GM15510 (cell line): ENCODE results near the gene SLC4A2.

Experiments used
- POLR2A ChIP-seq: IDR thresholded peaks from 3 replicates; pipeline ENCODE4 v1.6.1; 2011; ENCODE audit warnings: borderline replicate concordance; ENCODE audit not compliant: insufficient read length; ENCODE audit errors: extremely low read depth

Gene SLC4A2

DNA sequence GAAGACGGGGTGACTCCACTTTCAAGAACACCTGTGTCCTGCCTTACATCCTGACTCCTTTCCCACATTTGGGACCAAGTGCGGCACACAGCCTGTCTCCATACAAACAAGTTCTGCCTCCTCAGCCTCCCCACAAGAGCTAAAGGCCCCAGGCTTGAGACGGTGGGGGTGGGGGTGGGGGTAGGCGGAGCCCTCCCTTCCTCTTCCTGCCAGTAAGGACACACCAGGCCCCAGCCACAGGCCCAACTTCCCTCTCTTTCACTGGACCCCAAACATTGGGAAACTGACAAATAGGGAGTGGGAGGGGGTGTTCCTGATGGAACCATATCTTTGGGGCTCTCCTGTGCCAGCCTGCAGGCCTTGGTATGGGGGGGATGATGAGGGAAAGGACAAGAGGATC lies 6.3 kb upstream of the SLC4A2 start:
- no peak for TF ChIP-seq POLR2A

DNA sequence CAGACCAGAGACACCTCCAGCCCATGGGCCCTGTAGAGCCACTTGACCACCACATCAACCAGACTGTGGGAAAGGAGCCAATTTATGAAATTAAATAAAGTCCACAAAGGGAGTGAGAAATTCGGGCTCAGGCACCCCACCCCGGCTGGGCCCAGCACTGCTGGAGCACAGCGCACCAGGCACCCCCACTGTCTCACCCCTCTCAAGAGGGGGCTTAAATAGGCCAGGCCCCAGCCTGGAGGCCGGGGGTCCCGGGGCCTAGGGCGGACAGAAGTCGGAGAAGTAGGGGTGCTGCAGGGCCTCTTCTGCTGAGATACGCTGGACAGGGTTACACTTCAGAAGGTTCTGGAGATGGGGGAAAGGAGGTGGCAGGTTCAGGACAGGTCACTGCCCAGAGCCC lies 5.6 kb upstream of the SLC4A2 start:
- no peak for TF ChIP-seq POLR2A

DNA sequence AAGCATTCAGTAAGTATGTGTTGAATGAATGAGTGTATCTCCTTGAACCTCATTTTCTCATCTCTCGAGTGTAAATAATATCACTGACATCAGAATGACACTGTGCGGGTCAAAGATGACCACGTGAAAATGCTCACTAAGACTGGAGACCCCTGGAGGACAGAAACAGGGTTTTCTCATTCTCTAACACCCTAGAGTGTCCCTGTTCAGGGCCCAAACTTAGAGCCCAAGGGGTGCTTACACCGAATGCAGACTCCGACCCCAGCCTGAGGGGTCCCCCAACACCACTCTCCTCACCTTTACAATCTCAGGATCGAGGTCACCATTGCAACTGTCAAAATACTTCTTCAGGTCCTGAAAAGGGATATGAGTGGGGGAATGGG lies 3.1 kb upstream of the SLC4A2 start:
- no peak for TF ChIP-seq POLR2A

DNA sequence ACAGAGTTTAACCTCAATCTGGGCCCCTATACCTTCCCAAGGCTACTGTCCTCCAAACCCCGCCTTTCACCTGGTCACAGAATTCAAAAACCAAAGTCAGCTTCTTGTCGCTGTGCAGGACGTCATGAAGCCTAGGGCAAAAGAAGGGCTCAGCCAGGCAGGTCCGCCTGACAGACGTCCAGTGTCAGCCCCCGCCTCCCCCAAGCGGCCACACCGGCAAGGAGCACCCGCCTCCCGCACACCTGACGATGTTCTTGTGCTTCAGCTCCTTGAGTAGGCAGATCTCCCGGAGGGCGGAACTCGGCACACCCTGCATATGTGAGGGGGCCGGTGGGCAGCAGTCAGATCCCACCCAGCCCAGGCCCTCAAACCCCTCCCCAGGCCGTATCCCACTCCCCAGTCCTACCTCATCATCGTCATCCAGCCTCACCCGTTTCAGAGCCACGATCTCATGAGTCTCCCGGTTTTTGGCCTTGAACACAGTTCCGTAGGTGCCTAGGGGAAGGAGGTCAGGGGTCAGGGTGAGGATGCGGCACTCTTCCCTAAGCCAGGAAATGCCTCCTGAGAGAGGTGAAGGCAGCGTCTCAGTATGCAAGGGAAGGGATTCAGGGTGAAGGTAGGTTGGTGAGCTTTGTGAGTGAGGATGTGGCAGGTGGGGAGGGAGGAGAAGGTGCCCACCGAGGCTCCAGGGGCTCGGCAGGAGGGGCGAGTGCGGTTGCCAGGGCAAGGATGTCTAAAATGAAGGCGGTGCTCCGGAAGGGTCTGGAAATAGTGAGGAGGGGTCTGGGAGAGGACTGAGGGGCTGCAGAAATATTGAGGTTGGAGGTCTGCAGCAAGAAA lies 2.5 kb upstream of the SLC4A2 start:
- no peak for TF ChIP-seq POLR2A

DNA sequence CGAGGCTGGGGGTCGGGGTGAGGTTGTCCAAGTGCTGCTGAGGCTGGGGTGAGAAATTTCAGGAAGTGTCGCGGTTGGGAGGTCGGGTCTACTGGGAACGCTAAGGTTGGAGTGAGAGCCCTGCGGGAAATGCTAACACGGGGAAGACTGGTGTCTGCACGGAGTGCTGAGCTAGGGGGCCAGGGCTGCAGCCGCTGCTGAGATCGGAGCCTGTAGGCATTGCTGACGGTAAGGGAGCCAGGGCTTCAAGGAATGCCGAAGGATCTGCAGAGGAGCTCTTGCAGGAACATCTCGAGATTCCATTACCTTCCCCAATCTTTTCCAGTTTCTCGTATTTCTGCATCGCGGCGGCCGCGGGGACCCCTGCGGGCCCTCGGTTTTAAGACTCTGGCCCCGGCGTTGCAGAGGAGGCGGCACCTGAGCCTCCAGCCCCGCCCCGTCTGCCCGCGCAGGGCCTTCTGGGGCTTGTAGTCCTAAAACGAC lies 1.8 kb upstream of the SLC4A2 start, which contains the start of gene CDK5:
Gene CDK5 (minus strand): TSS at position 392 of the 483 bp plus-strand sequence. CDS start 49 bp downstream, at position 343.
- TF ChIP-seq POLR2A = no peak

DNA sequence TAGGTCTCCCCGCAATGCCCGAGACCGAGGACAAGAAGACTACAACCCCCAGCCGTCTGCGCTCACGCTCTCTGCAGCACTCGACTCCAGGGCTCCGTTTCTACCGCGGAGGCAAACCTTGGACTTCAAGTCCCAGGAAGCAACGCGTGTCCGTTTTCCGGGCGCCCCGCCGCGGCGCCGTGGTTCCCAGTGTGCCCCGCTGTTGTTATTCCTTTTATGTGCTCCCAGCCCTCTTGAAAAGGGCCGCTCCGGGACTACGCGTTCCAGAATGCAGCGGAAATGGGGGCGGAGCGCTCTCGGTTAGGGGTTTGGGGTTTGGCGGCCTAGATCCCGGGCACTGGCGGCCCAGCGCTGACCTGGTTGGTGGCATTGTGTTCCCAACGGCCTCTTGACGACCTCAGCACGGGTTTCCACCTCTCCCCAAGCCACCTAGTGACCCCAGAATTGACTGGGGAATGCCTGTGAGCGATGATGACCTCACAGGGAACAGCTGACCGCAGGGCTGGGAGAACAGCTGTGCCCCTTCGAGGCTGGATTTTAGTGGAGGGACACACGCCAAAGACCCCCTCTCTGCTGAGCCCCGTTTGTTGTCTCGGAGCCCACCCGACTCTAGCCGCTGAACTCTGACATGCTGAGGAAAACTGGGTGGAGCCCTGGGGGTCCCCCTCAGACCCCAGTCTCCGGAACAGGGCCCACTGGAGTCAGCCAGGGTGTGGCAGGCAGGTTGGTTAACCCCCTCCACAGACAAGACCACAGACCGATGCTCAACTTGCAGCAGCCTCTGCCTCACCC lies 1.2 kb upstream of the SLC4A2 start:
- peak; percentile 67 for TF ChIP-seq POLR2A

DNA sequence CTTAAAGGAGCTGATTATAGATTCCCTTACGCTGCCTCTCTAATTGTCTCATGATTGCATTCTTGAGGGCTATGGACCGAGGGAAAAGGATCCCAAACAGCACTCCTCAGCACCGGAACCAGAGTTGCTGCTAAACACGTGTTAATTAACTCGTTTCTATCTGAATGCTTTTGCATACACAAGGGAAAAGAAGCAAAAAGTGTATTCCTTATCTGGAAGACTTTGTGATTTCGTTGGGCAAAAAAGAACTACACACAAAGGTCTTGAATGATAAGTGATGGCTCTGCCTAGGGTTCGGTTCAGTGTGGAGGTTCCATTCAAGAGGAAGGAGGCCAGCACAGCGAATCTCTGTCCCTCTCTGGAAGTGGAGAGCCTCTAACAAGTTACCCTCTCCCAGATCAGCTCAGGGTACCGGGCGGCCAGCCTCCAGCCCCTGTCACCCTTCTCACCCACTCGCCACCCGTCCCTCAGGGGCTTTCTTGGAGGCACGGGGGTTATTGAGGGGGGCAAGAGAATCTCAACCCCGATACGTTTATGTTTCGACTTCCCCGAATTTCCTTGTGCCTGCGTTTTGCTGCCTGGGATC lies 515 bp upstream of the SLC4A2 start:
- no peak for TF ChIP-seq POLR2A

DNA sequence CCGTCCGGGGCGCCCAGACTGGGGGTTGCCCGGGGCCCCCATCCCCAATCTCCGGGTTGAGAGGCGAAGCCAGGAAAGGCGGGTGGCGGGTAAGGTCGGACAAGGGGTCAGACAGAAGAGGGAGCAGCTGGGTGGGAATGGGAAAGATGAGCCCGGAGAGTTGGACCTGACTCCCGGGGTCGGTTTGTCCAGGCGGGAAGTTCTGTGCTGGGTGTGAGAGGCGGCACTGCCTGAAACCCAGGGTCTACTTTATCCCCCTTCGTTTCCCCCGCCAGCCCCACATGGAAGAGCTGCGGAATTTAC lies 675 bp downstream of the SLC4A2 start:
- TF ChIP-seq POLR2A = no peak

DNA sequence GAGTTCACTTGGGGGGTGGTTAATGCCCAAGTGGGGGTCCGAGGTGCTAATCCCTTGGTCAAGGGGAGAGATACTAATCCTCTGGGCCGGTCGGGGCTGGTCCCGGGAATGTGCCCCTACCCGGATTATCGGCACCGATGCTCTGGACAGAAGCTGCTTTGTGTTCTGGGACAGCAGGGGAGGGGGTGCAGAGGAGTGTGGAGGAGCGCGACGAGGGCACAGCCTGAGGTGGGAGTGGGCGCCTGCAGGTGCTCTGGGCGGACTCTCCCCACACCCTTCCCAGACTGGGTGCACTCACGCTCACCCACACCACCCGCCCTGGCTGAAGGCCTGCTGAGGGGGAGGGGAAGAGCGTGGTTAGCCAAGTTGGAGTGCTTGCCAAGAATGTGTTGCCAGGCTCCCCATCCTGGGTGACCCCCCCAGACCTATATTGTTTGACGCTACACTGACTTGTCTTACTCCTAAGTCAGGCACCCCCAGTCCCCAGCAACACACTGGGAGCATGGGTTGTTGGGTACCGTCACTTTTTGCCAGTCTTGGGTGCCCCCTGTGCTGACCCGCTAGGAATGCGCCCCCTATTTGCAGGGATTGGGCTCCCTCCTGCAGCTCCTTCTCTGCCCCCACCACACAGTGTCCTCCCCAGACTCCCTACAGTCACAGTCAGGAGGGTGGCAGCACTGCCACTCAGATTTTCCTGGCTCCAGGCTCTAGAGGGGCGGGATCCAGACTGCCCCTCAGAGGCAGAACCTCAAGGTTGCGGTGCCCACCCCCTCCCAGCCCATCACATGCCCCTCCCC lies 1.2 kb downstream of the SLC4A2 start:
- TF ChIP-seq POLR2A = no peak

DNA sequence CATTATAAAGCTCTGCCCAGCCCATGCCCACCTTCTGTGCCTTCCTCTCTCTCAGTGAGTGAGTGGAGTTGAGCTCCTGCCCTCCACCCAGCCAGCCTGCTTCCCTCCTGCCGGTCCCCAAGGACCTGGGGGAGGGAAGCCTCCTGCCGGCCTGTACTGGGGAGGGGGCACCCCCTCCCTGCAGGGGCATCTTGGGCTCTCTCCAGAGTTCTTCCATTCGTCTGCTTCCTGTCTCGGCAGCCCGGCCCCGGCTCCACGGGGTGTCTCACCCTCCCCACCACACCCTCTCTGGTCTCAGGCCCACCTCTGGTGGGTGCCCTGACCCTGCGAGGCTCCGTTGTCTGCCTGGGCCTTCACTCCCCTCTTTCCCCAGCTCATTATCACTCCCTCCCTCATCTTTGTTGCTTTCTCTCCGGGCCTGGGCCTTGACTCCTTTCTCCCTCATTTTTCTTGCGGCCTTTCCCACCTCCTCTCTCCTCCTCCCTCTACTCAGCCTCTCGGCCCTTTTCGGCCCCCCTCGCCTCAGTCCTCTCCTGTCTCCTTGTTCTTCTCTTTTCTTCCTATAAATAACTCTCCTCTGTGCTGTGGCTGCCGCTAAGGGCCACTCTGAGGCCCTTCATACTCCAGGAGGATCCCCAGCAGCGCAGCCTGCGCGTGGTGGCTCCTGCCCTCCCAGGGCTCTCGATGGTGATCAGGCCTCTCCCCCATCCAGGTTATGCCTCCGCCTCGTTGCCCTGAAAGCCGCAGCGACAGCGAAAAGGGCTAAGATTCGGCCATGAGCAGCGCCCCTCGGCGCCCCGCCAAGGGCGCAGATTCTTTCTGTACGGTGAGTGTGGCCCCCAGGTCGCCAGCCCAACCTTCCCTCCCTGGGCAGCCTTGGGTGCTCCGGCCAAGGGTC lies 2.1 kb downstream of the SLC4A2 start:
- no peak for TF ChIP-seq POLR2A

DNA sequence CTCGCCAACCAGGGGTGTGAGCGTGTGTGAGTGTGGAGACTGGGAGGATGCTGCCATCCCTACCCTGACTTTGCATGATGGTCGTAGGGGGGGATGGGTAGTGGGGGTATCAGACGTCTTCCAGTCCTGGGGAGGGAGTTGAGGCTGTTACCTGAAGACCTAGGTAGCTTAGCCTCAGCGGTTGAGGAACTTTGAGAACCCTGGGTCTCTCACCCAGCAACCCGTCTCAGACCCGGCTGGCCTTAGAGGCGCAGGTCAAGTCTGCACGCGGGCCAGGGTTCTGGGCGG lies 2.7 kb downstream of the SLC4A2 start:
- no peak for TF ChIP-seq POLR2A

DNA sequence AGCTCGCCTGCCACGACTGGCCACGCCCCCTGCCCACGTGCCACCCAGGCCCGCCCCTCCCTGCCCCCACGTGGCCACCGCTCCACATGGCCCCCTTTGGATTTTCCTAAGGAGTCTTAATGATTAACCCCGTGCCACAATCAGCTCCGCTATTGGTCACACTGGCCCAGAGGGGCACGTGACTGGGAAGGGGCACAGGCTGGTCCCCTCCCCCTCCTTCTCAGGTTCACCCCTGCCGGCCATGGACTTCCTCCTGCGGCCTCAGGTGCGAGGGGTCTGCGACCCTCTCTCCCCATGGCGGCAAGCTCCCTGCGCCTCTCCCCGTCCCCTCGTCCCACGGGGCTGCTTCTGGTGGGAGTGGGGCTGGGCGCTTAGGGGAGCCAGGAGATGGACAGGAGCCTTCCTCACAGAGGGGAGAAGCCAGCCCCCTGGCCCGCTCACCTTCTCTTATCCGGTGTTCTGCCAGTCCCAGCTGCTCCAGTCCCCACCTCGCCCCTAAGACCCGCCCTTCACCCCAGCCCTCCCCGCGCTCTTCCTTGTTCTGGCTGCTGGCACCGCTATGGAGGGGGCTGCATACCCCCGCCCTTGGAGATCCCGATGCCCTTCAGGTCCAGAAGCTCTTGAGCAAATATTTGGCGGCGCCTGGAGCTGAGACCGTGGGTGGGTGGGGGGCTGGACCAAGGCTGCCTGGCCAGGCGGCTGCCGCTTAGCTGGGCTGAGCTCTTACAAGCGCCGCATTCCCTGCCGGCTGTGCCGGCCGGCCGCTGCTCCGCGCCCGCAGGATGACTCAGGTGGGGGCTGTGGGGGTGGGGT lies 3.2 kb downstream of the SLC4A2 start:
- no peak for TF ChIP-seq POLR2A

DNA sequence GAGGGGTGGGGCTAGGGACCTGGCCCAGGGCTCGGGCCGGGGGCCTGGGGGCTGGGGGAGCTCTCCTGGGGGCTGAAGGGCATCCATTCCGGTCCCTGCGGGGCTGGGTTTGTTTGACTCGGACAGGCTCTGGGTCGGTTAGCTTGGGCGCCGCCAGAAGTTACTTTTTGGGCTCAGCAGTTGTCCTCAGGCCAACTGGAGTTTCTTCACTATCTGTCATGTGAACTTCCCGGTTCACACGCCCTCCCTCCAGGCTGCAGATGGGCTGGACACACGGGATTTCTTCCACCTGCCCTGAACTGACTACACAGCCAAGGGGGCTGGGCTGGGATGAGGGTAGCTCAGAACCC lies 3.8 kb downstream of the SLC4A2 start:
- no peak for TF ChIP-seq POLR2A

DNA sequence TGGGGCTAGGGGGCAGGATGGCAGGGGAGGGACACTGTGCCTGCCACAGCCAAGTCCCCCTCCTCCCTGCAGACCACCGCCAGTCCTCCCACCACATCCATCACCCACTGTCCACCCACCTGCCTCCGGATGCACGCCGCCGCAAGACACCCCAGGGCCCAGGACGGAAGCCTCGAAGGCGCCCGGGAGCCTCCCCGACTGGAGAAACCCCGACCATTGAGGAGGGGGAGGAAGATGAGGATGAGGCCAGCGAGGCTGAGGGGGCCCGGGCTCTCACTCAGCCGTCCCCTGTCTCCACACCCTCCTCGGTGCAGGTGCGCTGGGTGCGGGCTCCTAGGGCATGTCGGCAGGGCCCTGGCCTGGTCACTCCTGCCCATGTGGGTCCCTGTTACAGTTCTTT lies 5.1 kb downstream of the SLC4A2 start:
- TF ChIP-seq POLR2A = no peak

DNA sequence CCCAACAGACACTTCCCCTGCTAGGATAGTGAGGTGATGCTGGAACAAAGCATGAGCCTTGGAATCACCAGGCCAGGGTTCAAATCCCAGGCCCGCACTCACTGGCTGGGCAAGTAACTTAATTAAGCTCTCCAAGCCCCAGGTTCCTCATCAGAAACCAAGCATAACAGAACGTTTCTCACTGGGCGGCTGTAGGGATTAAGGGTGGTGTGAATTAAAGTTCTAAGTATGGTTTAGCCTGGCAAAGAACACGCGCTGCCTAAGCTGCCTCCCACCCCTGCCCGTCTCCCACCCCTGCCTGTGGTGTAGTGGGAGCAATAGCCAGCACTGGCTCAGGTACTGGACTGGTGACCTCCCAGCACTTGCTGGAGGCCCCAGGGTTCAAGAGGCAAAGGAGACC lies 5.6 kb downstream of the SLC4A2 start:
- TF ChIP-seq POLR2A = no peak
